Smooth muscle cell of trachea (primary cell): ENCODE measurements around the gene AVL9. TPM values are rescaled to one million over a fixed set of nuclear protein-coding genes. Genes with fewer than 3 reads are reported as not detected.

Experiments used
- total RNA-seq: library from RNA; depleted of rRNA; stranded (reverse); fragments of >200 nt; gene quantifications from 2 replicates; pipeline ENCODE4 v1.2.1, GENCODE V29; 2014

The AVL9 gene
- 46.0 and 51.1 TPM in 2 replicates for total RNA-seq

DNA sequence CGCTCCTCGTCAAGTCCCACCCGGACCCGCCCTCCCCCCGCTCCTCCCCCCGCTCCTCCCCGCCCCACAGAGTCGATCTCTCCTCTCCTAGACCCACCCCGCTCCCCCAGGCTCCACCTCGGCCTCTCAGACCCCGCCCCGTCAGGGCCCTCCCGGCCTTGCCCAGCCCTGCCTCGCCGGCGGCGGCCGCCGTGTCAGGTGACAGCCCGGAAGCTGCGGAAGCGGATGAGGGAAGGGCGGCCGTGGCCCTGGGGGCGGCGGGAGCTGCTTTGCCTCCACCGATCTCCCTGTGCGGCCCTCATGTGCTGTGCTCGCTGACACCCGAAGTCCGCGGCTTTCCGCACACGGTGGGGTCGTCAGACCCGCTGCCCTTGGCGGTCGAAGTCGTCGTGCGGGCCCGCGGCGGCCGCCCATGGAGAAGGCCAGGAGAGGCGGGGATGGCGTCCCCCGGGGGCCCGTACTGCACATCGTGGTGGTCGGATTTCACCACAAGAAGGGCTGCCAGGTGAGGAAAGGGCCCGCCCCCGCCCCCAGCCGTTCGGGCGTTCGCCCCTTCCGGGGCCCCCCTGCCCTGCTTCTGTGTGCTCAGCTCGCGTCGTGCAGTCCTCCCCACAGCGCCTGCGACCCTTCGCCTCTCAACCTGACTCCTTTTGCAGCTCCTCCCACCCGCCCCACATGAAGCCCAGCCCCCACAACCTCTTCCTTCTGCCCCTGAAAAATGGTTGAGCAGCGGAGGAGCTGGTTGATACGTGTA, at the start of gene AVL9:
Gene AVL9, plus strand, starts transcription at position 192 of the 754 bp plus-strand sequence. Its CDS starts 221 bp downstream, at position 413.

DNA sequence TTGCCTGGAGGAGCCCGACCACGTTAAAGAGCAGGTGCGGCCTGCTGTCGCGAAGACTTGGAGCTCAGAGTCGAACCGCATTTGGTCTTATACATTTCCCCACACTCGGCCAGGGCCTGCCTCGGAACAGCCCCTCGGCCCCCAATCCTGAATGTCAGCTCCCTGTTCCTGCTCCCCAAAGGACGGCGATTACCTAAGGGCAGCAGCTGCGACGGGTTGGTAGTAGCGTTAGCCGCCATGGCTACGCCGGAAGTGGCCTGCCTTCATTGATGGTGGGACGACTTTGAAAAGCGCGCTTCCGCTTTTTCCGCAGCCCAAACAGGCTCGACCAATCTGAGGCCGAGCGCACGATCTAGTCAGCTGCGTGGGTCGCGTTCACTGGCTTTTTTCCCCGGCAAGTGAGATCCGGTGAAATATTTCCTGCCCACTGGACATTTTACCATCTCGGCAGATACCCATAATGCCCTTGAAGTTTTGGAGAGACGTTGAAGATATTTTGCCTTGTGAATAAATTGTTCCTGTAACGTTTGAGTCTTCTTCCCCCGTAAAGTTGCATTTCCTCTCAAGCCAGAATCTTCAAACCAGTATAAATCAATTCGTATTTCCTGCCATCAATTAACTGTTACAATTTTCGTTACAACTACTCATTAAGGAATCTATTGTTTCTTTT, 5.0 kb upstream of the AVL9 start, which contains the start of gene LSM5:
Gene LSM5, minus strand, starts transcription at position 254 of the 670 bp plus-strand sequence. Its CDS starts 15 bp downstream, at position 239.

Other genes starting within 250 kb of the AVL9 start
- gene LSM5, start 5.1 kb upstream of the AVL9 start, total RNA-seq: 12.9 and 41.9 TPM in 2 replicates